Measurements from ENCODE around the gene FHL5. TPM values are rescaled to one million over a fixed set of nuclear protein-coding genes. Genes with fewer than 3 reads are reported as not detected.

The FHL5 gene
- polyA plus RNA-seq, 3 donors: 0.28 to 0.31 TPM; not detected in 1

Other genes starting within 250 kb of the FHL5 start
- 10 to 100 TPM; 40.8 to 48.6 (median 44.6) TPM for gene UFL1, start 41.3 kb upstream of the FHL5 start, polyA plus RNA-seq (ENCODE audit: insufficient read length in 3 of 3)